LNCaP clone FGC (cell line): Measurements from ENCODE around the gene TMEM207.

Experiments
- DNase-seq: peaks from one replicate; pipeline ENCODE4 v3.0.0-alpha.2; 2011; ENCODE audit warnings: low read depth
- H3K4me3 ChIP-seq: 2 replicates; pipeline ENCODE4 v1.5.1; 2011; ENCODE audit warnings: mild to moderate bottlenecking, low read depth, low read length, control low read depth
- TF ChIP-seq, protein P1 (sequence below): IDR thresholded peaks from 2 replicates; pipeline ENCODE4 v1.5.1; 2012; ENCODE audit warnings: mild to moderate bottlenecking; ENCODE audit not compliant: control insufficient read depth, insufficient read depth; ENCODE audit errors: extremely low read depth

The TMEM207 gene

DNA sequence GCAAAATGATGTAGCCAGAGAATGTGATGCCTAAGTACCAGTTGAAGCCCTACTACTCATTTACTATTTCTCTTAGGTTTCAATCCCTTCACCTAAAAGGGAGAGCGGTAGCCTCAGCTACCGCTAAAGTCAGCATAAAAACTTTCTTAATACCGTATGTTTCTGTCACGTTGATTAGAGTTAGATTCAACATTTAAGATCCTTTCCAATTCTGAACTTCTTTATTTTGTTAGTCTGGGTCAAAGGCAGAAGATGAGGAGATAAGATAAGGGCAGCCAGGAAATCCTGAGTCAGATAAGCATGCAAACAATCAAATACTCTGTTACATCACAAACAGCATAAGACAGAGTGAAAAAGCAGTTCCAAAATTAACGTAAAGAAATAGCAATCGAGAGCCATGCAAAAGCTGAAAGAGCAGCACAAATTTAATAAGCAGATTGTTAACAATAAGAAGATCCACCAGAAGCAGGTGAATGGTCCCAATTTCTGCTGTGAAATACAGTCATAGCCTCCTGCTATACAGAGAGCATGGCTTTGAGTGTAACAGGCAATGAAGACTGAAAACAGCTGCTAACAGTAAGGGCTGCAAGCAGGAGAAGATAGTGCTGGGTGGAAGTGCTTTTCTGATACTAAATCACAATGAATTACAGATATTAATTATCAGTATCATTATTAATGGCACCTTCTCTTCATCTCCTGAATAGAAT lies 3.0 kb downstream of the TMEM207 start:
- no peak for DNase-seq
- H3K4me3 ChIP-seq: no peak overlapping the region
- TF ChIP-seq, protein P1, sequence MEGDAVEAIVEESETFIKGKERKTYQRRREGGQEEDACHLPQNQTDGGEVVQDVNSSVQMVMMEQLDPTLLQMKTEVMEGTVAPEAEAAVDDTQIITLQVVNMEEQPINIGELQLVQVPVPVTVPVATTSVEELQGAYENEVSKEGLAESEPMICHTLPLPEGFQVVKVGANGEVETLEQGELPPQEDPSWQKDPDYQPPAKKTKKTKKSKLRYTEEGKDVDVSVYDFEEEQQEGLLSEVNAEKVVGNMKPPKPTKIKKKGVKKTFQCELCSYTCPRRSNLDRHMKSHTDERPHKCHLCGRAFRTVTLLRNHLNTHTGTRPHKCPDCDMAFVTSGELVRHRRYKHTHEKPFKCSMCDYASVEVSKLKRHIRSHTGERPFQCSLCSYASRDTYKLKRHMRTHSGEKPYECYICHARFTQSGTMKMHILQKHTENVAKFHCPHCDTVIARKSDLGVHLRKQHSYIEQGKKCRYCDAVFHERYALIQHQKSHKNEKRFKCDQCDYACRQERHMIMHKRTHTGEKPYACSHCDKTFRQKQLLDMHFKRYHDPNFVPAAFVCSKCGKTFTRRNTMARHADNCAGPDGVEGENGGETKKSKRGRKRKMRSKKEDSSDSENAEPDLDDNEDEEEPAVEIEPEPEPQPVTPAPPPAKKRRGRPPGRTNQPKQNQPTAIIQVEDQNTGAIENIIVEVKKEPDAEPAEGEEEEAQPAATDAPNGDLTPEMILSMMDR: no peak

DNA sequence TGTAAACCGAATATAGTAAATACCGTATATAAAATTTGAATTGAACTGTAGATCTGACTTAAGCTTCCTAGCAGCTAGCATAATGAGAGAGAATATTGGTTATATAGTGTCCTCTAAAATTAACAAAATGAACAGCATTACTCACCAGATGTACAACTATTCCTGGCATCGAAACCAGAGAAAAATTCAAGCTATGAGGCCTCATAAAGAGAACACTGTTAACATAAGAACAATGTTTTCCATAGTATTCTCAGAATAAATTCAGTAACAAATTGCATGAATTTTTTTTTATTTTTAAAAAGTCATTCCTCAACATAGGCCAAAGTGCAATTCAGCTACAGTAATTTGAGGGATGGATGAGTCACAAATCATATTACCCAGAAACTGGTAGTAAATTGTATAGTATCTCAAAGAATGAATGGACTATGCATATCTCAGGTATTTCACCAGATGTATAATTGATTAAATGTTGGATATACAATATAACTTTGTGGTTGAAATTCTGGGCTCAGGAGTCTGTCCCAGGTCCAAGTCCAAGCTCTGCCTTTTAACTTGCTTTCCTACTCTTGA lies 5.0 kb downstream of the TMEM207 start:
- TF ChIP-seq, protein P1: no peak
- no peak overlapping the region for H3K4me3 ChIP-seq
- no peak for DNase-seq

DNA sequence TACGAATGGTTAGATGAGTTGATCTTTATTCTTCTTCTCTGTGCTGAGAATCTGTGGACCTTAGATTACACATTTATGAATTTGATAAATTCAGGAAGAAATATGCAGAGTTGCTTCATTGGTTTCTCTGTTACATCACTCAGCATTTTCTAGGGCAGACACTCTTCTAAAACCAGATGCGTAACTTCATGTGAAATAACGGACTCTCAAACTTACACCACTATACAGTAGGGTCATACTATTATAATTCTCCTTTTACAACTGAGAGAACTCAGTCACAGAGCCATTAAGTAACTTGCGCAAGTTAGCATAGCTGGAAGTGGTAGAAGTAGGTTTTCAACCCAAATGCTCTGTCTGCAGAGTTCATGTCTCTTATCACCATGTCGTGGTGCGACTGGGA lies 5.7 kb downstream of the TMEM207 start:
- H3K4me3 ChIP-seq: no peak overlapping the region
- DNase-seq: no peak
- TF ChIP-seq, protein P1: no peak

DNA sequence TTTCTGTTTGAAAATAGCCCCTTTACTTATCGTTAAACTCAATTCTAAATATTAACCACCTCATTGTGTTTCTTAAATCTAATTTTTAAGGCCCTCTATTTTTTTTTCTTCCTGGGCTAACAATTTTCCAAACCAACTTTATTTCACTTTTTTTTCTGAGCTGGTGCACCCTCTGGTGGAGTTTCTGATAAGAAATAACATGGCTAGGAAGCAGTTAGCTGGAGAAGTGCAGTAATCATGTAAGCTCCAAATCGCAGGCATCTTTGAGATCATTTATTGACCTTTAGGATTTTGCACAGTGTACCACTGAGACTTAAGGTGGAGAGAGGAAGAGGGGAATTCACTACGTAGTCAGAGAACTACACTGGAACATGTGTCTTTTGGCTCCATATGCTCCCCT lies 6.4 kb downstream of the TMEM207 start:
- no peak overlapping the region for H3K4me3 ChIP-seq
- DNase-seq: no peak
- TF ChIP-seq, protein P1: peak; percentile 49

DNA sequence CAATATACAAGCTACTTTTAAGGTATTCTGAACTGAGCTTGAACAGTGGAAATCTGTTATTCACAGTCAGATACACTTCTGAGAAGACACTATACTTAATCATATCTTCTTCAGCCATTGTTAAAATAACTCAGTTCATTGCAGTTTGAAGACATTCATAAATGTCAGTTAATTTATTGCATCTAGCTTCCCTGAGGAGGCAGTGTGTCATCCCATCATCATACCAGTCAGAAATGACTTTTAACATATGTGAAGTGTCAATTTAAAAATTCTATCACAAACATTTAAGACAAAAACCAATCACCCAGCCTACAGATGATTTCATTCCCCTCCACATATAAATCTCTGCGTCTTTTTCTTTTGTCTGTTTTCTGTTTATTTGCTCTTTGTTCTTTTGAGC lies 7.5 kb downstream of the TMEM207 start:
- no peak for DNase-seq
- TF ChIP-seq, protein P1: no peak
- no peak overlapping the region for H3K4me3 ChIP-seq

DNA sequence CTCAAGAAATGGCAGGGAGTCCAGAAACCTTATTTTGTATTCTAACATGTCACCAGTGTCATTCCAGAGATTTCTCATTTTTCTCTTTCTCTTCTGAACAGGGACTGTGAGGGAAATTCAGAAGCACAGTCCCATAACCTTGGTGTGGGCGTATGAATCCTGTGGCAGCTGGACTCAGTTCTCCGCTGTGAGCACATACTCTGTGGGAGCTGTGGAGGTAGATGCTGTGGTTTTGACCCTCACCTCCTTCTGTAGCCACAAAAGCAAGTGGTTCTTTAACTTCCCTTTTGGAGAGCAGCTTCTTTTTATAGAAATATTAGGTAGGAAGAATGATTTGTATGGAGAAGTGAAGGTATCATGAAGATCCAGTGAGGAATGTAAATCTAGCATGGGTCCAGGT lies 13.4 kb downstream of the TMEM207 start:
- no peak for DNase-seq
- TF ChIP-seq, protein P1: no peak
- no peak overlapping the region for H3K4me3 ChIP-seq

DNA sequence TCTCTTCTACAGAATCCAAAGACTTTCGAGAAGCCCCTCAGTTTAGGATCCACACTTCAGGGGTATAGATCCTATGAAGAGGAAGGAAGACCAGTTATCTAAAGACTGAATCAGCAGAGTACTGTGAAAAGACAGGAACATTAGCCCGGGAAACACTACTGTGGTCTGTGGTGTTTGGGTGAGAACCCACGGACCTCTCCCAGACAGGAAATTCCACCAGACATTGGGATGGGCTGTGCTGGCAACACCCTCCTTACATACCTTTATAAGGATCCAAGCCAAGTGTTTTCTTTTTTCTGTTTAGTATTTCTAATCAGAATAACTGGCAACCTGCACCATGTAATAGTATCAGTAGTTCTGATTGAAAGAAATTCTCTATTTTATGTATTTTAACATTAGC lies 14.1 kb downstream of the TMEM207 start:
- TF ChIP-seq, protein P1: no peak
- no peak overlapping the region for H3K4me3 ChIP-seq
- no peak for DNase-seq
